ENCODE measurements around the gene M1AP.

M1AP gene

GRCh38 chr2:74572178-74572925 is 75.8 kb downstream of the M1AP start:
- no peak for DNase-seq (ENCODE audit: low read depth)
- TF ChIP-seq CTCF (IDR thresholded peaks at IDR 0.05; ENCODE audit: low read depth, low read length, missing control alignments) = peak; percentile 56
- no peak overlapping the region for H3K4me3 ChIP-seq (ENCODE audit: low read depth, low read length)

- no peak for TF ChIP-seq CTCF (IDR thresholded peaks at IDR 0.05; ENCODE audit: low read depth, low read length, missing control alignments)
- no peak overlapping the region for H3K4me3 ChIP-seq (ENCODE audit: low read depth, low read length)
- peak; percentile 80 for DNase-seq (ENCODE audit: low read depth)
Observed at GRCh38 chr2:74571058-74571457, 77.1 kb downstream of the M1AP start.

- no peak for DNase-seq (ENCODE audit: low read depth)
- no peak for TF ChIP-seq CTCF (IDR thresholded peaks at IDR 0.05; ENCODE audit: low read depth, low read length, missing control alignments)
- no peak overlapping the region for H3K4me3 ChIP-seq (ENCODE audit: low read depth, low read length)
Observed at GRCh38 chr2:74569686-74570085, 78.4 kb downstream of the M1AP start.

- no peak overlapping the region for H3K4me3 ChIP-seq (ENCODE audit: low read depth, low read length)
- TF ChIP-seq CTCF (IDR thresholded peaks at IDR 0.05; ENCODE audit: low read depth, low read length, missing control alignments) = no peak
- DNase-seq (ENCODE audit: low read depth) = no peak
Observed at GRCh38 chr2:74567881-74568280, 80.2 kb downstream of the M1AP start.

- no peak for DNase-seq (ENCODE audit: low read depth)
- no peak for TF ChIP-seq CTCF (IDR thresholded peaks at IDR 0.05; ENCODE audit: low read depth, low read length, missing control alignments)
- H3K4me3 ChIP-seq (ENCODE audit: low read depth, low read length) = no peak overlapping the region
Observed at GRCh38 chr2:74566754-74567085, 81.4 kb downstream of the M1AP start.

GRCh38 chr2:74566076-74566753 is 81.9 kb downstream of the M1AP start:
- DNase-seq (ENCODE audit: low read depth) = no peak
- no peak overlapping the region for H3K4me3 ChIP-seq (ENCODE audit: low read depth, low read length)
- TF ChIP-seq CTCF (IDR thresholded peaks at IDR 0.05; ENCODE audit: low read depth, low read length, missing control alignments) = no peak

- H3K4me3 ChIP-seq (ENCODE audit: low read depth, low read length) = no peak overlapping the region
- DNase-seq (ENCODE audit: low read depth) = no peak
- no peak for TF ChIP-seq CTCF (IDR thresholded peaks at IDR 0.05; ENCODE audit: low read depth, low read length, missing control alignments)
Observed at GRCh38 chr2:74564222-74564621, 83.9 kb downstream of the M1AP start.

Measured in GM12864 (cell line).